GM21381 (cell line): ENCODE results near the gene COL9A3.

Source experiments
- ATAC-seq: cut with Tn5 transposase; IDR thresholded peaks from one replicate; pipeline ENCODE4 v1.9.1; 2021; ENCODE audit warnings: mild to moderate bottlenecking, moderate library complexity; ENCODE audit not compliant: unreplicated experiment

The COL9A3 gene

GRCh38 chr20:62890444-62890843, 73.6 kb downstream of the COL9A3 start:
- no peak for ATAC-seq
